GM23338 (cell line): ENCODE data around the gene WWC1. TPM values are rescaled to one million over a fixed set of nuclear protein-coding genes. Genes with fewer than 3 reads are reported as not detected.
A peak's percentile ranks its signal among the peaks of the same experiment; 100 is the strongest.

Experiments used
- ATAC-seq: fragments of 200-7000 bp; cut with Tn5 transposase; 3 replicates; pipeline ENCODE4 v1.9.1; 2020
- DNase-seq: peaks from one replicate; pipeline ENCODE4 v3.0.0-alpha.2; 2015; ENCODE audit warnings: low spot score
- H2AFZ ChIP-seq: fragments of 200-600 bp; sonication (generic); 2 replicates; pipeline ENCODE4 v1.8.0; 2016; ENCODE audit warnings: antibody characterized with exemption, mild to moderate bottlenecking, moderate library complexity
- H3F3A ChIP-seq: fragments of 200-600 bp; sonication (generic); replicated peaks from 2 replicates; pipeline ENCODE4 v1.8.0; 2017; ENCODE audit warnings: antibody characterized with exemption, mixed run types, low read depth
- H3K27ac ChIP-seq: fragments of 200-600 bp; sonication (generic); 2 replicates; pipeline ENCODE4 v1.6.1; 2016; ENCODE audit warnings: low read depth
- H3K27me3 ChIP-seq: fragments of 200-600 bp; sonication (generic); 2 replicates; pipeline ENCODE4 v1.8.0; 2016; ENCODE audit warnings: mild to moderate bottlenecking, mixed run types, moderate library complexity; ENCODE audit not compliant: insufficient read depth
- H3K36me3 ChIP-seq: fragments of 200-600 bp; sonication (generic); 2 replicates; pipeline ENCODE4 v1.8.0; 2016; ENCODE audit warnings: mild to moderate bottlenecking; ENCODE audit not compliant: insufficient read depth
- H3K4me1 ChIP-seq: fragments of 200-600 bp; sonication (generic); 2 replicates; pipeline ENCODE4 v1.8.0; 2016; ENCODE audit warnings: mild to moderate bottlenecking, moderate library complexity; ENCODE audit not compliant: insufficient read depth
- H3K4me2 ChIP-seq: fragments of 200-600 bp; sonication (generic); 2 replicates; pipeline ENCODE4 v1.7.1; 2017; ENCODE audit warnings: mixed run types
- H3K4me3 ChIP-seq: fragments of 200-600 bp; sonication (generic); 2 replicates; pipeline ENCODE4 v1.6.1; 2016; ENCODE audit warnings: mixed run types
- H3K79me2 ChIP-seq: fragments of 200-600 bp; sonication (generic); replicated peaks from 2 replicates; pipeline ENCODE4 v1.8.0; 2017; ENCODE audit warnings: mild to moderate bottlenecking; ENCODE audit not compliant: insufficient read depth
- H3K9me2 ChIP-seq: fragments of 200-600 bp; sonication (generic); 2 replicates; pipeline ENCODE4 v1.8.0; 2017; ENCODE audit not compliant: insufficient read depth
- H4K20me1 ChIP-seq: fragments of 200-600 bp; sonication (generic); replicated peaks from 2 replicates; pipeline ENCODE4 v1.8.0; 2017; ENCODE audit warnings: mild to moderate bottlenecking; ENCODE audit not compliant: insufficient read depth
- H3K27ac Mint-ChIP-seq: 2 replicates; pipeline ENCODE4 v1.8.0; 2020; ENCODE audit warnings: inconsistent platforms, mild to moderate bottlenecking, moderate library complexity, mixed read lengths
- H3K27me3 Mint-ChIP-seq: 3 replicates; pipeline ENCODE4 v1.8.0; 2022; ENCODE audit warnings: low read depth, mild to moderate bottlenecking, moderate library complexity, mixed read lengths, inconsistent platforms; ENCODE audit not compliant: insufficient read depth, poor library complexity
- H3K36me3 Mint-ChIP-seq: 3 replicates; pipeline ENCODE4 v1.8.0; 2021; ENCODE audit warnings: low read depth, mild to moderate bottlenecking, inconsistent platforms, moderate library complexity, mixed read lengths
- H3K4me1 Mint-ChIP-seq: 3 replicates; pipeline ENCODE4 v1.8.0; 2020; ENCODE audit warnings: mild to moderate bottlenecking, inconsistent platforms, mixed read lengths
- H3K4me3 Mint-ChIP-seq: 3 replicates; pipeline ENCODE4 v1.8.0; 2021; ENCODE audit warnings: moderate library complexity, mild to moderate bottlenecking, inconsistent platforms, mixed read lengths
- H3K9me3 Mint-ChIP-seq: 3 replicates; pipeline ENCODE4 v1.8.0; 2020; ENCODE audit warnings: moderate library complexity, mild to moderate bottlenecking, inconsistent platforms, mixed read lengths
- CREB1 ChIP-seq: fragments of 250-450 bp; sonication (Bioruptor Pico); IDR thresholded peaks from 2 replicates; pipeline ENCODE4 v1.5.0; 2020; ENCODE audit warnings: low read depth, mild to moderate bottlenecking, moderate library complexity
- CTCF ChIP-seq, 2 experiments: fragments of 200-600 bp in 1 of 2; sonication (generic) in 1 of 2; conservative IDR thresholded peaks; 2 replicates each; pipeline versions ENCODE4 v1.5.1 to v1.6.1; 2016 to 2017; ENCODE audit warnings: antibody characterized with exemption in 2 of 2, low read depth in 2 of 2, mild to moderate bottlenecking in 2 of 2, moderate library complexity in 1 of 2
- ETS1 ChIP-seq: IDR thresholded peaks from 2 replicates; pipeline ENCODE4 v1.6.1; 2016; ENCODE audit warnings: antibody characterized with exemption
- EZH2 ChIP-seq: fragments of 200-600 bp; sonication (generic); IDR thresholded peaks from one replicate; pipeline ENCODE4 v1.8.0; 2017; ENCODE audit warnings: antibody characterized with exemption, mild to moderate bottlenecking, low read depth; ENCODE audit not compliant: unreplicated experiment
- JUNB ChIP-seq: IDR thresholded peaks from one replicate; pipeline ENCODE4 v1.6.1; 2016; ENCODE audit warnings: antibody characterized with exemption; ENCODE audit not compliant: unreplicated experiment
- REST ChIP-seq: IDR thresholded peaks from one replicate; pipeline ENCODE4 v1.6.1; 2018; ENCODE audit warnings: antibody characterized with exemption; ENCODE audit not compliant: unreplicated experiment
- STAT1 ChIP-seq: IDR thresholded peaks from one replicate; pipeline ENCODE4 v1.6.1; 2016; ENCODE audit warnings: antibody characterized with exemption; ENCODE audit not compliant: unreplicated experiment
- ZNF114 ChIP-seq: fragments of 250-450 bp; sonication (Bioruptor Pico); IDR thresholded peaks from 2 replicates; pipeline ENCODE4 v1.5.0; 2020; ENCODE audit warnings: mild to moderate bottlenecking, moderate library complexity
- ZNF331 ChIP-seq: fragments of 250-450 bp; sonication (Bioruptor Pico); IDR thresholded peaks from 2 replicates; pipeline ENCODE4 v1.5.0; 2020; ENCODE audit warnings: low read depth, mild to moderate bottlenecking, moderate library complexity
- ZNF462 ChIP-seq: fragments of 250-450 bp; sonication (Bioruptor Pico); IDR thresholded peaks from 2 replicates; pipeline ENCODE4 v1.5.0; 2020; ENCODE audit warnings: mild to moderate bottlenecking, moderate library complexity
- polyA plus RNA-seq: library from polyadenylated mRNA; unstranded; fragments of >200 nt; fragmentation: Nextera tagmentation; extraction: Ambion mirVana; gene quantifications from 2 replicates; pipeline ENCODE4 v1.2.1, GENCODE V29; 2016
- total RNA-seq: library from RNA; depleted of rRNA; stranded (reverse); fragments of >200 nt; shearing (Covaris generic); gene quantifications from 2 replicates; pipeline ENCODE4 v1.2.3, GENCODE V29; 2014

WWC1 gene
- total and polyA plus RNA-seq, 2 experiments from 2014 or later, result 25.4 to 27.8 TPM

GRCh38 chr5:168329302-168329701, 37.9 kb downstream of the WWC1 start (continued):
- TF ChIP-seq ZNF462 (CRISPR knock-in tag) (no peak), JUNB (no peak), CTCF (conservative IDR thresholded peaks at IDR 0.05; ENCODE audit: low read depth in 2 of 2) (no peak), ZNF114 (CRISPR knock-in tag) (no peak), STAT1 (no peak), EZH2 (no peak)

- H3K4me3 ChIP-seq, result no peak overlapping the region
- no peaks in the 10 kb centered on the region for H3K36me3 Mint-ChIP-seq
- peaks cover 73% of the 10 kb centered on the region for H3K4me1 ChIP-seq
- H3K27ac ChIP-seq, result no peak overlapping the region
- peak overlapping the region; percentile 3; the same call in 1 of the 2 replicates for H3K4me2 ChIP-seq
- no peaks in the 10 kb centered on the region for H3K27me3 ChIP-seq
- no peaks in the 10 kb centered on the region for H3K9me3 Mint-ChIP-seq
- no peaks in the 10 kb centered on the region for H3K9me2 ChIP-seq
- TF ChIP-seq ZNF331 (CRISPR knock-in tag) (no peak), REST (no peak), ETS1 (no peak), CREB1 (CRISPR knock-in tag) (no peak), CTCF (conservative IDR thresholded peaks at IDR 0.05; ENCODE audit: low read depth in 2 of 2) (no peak)
- ATAC-seq (no peak), DNase-seq (no peak)
- H2AFZ ChIP-seq, result no peak overlapping the region
- peaks cover 9% of the 10 kb centered on the region for H3K27me3 Mint-ChIP-seq
- H3F3A ChIP-seq, result peaks cover 11% of the 10 kb centered on the region
- no peaks in the 10 kb centered on the region for H3K36me3 ChIP-seq
- H3K4me1 Mint-ChIP-seq, result peaks cover 86% of the 10 kb centered on the region
- H3K4me3 Mint-ChIP-seq, result no peak overlapping the region
- peaks cover 65% of the 10 kb centered on the region for H3K79me2 ChIP-seq
- H4K20me1 ChIP-seq, result peaks cover 15% of the 10 kb centered on the region; the same call in 1 of the 2 replicates
- H3K27ac Mint-ChIP-seq, result no peak overlapping the region
Observed at GRCh38 chr5:168332042-168332441, 40.6 kb downstream of the WWC1 start.
